Hepatocyte (in vitro differentiated cells): Measurements from ENCODE around the gene ABCC6. TPM values are rescaled to one million over a fixed set of nuclear protein-coding genes. Genes with fewer than 3 reads are reported as not detected.
"Not testable (repeated sequence)": the region's sequence is repeated elsewhere in the genome, so short reads cannot be mapped to it uniquely, and the experiment has no call there.

ENCODE experiments used
- DNase-seq: peaks from one replicate; pipeline ENCODE4 v3.0.0-alpha.2; 2016; ENCODE audit warnings: low spot score
- H2AFZ ChIP-seq: fragments of 200-600 bp; sonication (generic); 2 replicates; pipeline ENCODE4 v1.6.0; 2016; ENCODE audit warnings: antibody characterized with exemption, mild to moderate bottlenecking
- H3K27ac ChIP-seq: fragments of 200-600 bp; sonication (generic); 2 replicates; pipeline ENCODE4 v1.5.1; 2016; ENCODE audit warnings: mild to moderate bottlenecking
- H3K27me3 ChIP-seq: fragments of 200-600 bp; sonication (generic); 2 replicates; pipeline ENCODE4 v1.6.1; 2016
- H3K36me3 ChIP-seq: fragments of 200-600 bp; sonication (generic); replicated peaks from 2 replicates; pipeline ENCODE4 v1.5.1; 2016; ENCODE audit warnings: low read depth; ENCODE audit not compliant: insufficient read depth
- H3K4me1 ChIP-seq: fragments of 200-600 bp; sonication (generic); 2 replicates; pipeline ENCODE4 v1.5.1; 2016; ENCODE audit warnings: mild to moderate bottlenecking, moderate library complexity; ENCODE audit not compliant: insufficient read depth
- H3K4me2 ChIP-seq: fragments of 200-600 bp; sonication (generic); 2 replicates; pipeline ENCODE4 v1.6.0; 2016
- H3K4me3 ChIP-seq: fragments of 200-600 bp; sonication (generic); 2 replicates; pipeline ENCODE4 v1.5.1; 2016; ENCODE audit warnings: mild to moderate bottlenecking
- H3K79me2 ChIP-seq: fragments of 200-600 bp; sonication (generic); 2 replicates; pipeline ENCODE4 v1.6.0; 2017; ENCODE audit warnings: mild to moderate bottlenecking
- H3K9me2 ChIP-seq: fragments of 200-600 bp; sonication (generic); replicated peaks from 2 replicates; pipeline ENCODE4 v1.6.0; 2017; ENCODE audit warnings: mild to moderate bottlenecking; ENCODE audit not compliant: insufficient read depth
- H3K9me3 ChIP-seq: fragments of 200-600 bp; sonication (generic); 2 replicates; pipeline ENCODE4 v1.5.1; 2016; ENCODE audit warnings: low read depth, mild to moderate bottlenecking
- H4K20me1 ChIP-seq: fragments of 200-600 bp; sonication (generic); 2 replicates; pipeline ENCODE4 v1.6.0; 2016; ENCODE audit warnings: mild to moderate bottlenecking; ENCODE audit not compliant: insufficient read depth, poor library complexity, severe bottlenecking
- EZH2 ChIP-seq: fragments of 200-600 bp; sonication (generic); IDR thresholded peaks from 2 replicates; pipeline ENCODE4 v1.6.1; 2016; ENCODE audit warnings: antibody characterized with exemption, mild to moderate bottlenecking, borderline replicate concordance
- EZH2phosphoT487 ChIP-seq: fragments of 200-600 bp; sonication (generic); IDR thresholded peaks from one replicate; pipeline ENCODE4 v1.6.1; 2018; ENCODE audit warnings: antibody characterized with exemption, mild to moderate bottlenecking, low read depth, moderate library complexity; ENCODE audit not compliant: unreplicated experiment, severe bottlenecking
- WGBS: methylation state at CpG from one replicate; pipeline ENCODE4 v1.1.6; 2016; ENCODE audit warnings: low lambda C conversion rate; ENCODE audit errors: missing lambda C conversion rate; 5-methylcytosine and 5-hydroxymethylcytosine counted together
- polyA plus RNA-seq: library from polyadenylated mRNA; unstranded; fragments of >200 nt; fragmentation: Nextera tagmentation; extraction: Ambion mirVana; gene quantifications from 2 replicates; pipeline ENCODE4 v1.2.1, GENCODE V29; 2016
- total RNA-seq: library from RNA; depleted of rRNA; stranded (reverse); fragments of >200 nt; gene quantifications from 2 replicates; pipeline ENCODE4 v1.2.3, GENCODE V29; 2014
- TF ChIP-seq, protein P1 (sequence below): fragments of 200-600 bp; sonication (generic); IDR thresholded peaks from 2 replicates; pipeline ENCODE4 v1.5.1; 2016; ENCODE audit warnings: antibody characterized with exemption, mild to moderate bottlenecking; ENCODE audit not compliant: poor library complexity

Gene ABCC6
- total and polyA plus RNA-seq, 2 experiments from 2014 or later = 41.2 to 46.8 TPM

DNA sequence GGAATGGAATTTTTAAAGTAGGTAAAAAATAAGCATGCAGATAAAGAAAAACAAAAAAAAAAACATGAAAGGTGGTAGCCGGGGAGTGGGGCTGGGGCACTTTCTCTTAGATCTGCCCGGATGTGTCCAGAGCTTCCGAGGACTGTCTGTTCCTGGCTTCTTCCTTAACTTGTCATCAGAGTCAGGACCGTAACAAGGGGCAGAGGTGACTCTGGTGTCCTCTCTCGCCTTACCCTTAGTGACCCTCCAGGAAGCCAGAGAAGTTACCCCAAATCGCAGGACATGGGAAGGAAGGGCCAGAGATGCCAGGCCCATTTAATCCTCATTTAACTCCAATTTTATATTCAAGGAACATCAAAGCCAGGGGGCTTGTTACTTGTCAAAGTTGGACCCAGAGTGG lies 115.5 kb downstream of the ABCC6 start:
- Histone ChIP-seq H3K4me3 (no peak overlapping the region), H4K20me1 (no peaks in the 10 kb centered on the region), H3K79me2 (no peaks in the 10 kb centered on the region), H3K36me3 (no peaks in the 10 kb centered on the region), H2AFZ (no peak overlapping the region), H3K9me2 (no peaks in the 10 kb centered on the region), H3K27me3 (no peaks in the 10 kb centered on the region), H3K4me2 (no peak overlapping the region), H3K4me1 (no peaks in the 10 kb centered on the region), H3K9me3 (no peaks in the 10 kb centered on the region), H3K27ac (no peak overlapping the region)
- no peak for TF ChIP-seq EZH2phosphoT487
- no peak for TF ChIP-seq EZH2
- TF ChIP-seq, protein P1, sequence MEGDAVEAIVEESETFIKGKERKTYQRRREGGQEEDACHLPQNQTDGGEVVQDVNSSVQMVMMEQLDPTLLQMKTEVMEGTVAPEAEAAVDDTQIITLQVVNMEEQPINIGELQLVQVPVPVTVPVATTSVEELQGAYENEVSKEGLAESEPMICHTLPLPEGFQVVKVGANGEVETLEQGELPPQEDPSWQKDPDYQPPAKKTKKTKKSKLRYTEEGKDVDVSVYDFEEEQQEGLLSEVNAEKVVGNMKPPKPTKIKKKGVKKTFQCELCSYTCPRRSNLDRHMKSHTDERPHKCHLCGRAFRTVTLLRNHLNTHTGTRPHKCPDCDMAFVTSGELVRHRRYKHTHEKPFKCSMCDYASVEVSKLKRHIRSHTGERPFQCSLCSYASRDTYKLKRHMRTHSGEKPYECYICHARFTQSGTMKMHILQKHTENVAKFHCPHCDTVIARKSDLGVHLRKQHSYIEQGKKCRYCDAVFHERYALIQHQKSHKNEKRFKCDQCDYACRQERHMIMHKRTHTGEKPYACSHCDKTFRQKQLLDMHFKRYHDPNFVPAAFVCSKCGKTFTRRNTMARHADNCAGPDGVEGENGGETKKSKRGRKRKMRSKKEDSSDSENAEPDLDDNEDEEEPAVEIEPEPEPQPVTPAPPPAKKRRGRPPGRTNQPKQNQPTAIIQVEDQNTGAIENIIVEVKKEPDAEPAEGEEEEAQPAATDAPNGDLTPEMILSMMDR = no peak
- DNase-seq = no peak
- WGBS = 87% methylated on average over 6 of the region's 6 CpGs

- no peak overlapping the region for H3K4me2 ChIP-seq
These were observed 116.8 kb downstream of the ABCC6 start for GRCh38 chr16:16106466-16106865.

DNA sequence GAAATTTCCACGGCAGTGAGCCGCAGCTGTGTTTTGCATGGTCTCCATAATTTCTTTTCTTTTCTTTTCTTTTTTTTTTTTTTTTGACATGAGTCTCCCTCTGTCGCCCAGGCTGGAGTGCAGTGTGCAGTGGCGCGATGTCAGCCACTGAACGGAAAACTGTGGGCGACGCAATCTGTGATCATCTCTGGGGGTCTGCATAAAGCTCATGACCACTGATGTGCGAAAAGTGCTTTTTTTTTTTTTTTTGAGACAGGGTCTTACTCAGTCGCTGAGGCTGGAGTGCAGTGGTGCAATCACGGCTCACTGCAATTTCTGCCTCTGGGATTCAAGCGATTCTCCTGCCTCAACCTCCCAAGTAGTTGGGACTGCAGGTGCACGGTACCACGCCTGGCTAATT lies 117.6 kb downstream of the ABCC6 start:
- Histone ChIP-seq H3K9me3 (no peaks in the 10 kb centered on the region), H3K27ac (no peak overlapping the region), H4K20me1 (no peaks in the 10 kb centered on the region), H2AFZ (no peak overlapping the region), H3K9me2 (no peaks in the 10 kb centered on the region), H3K4me1 (no peaks in the 10 kb centered on the region), H3K4me2 (no peak overlapping the region), H3K4me3 (no peak overlapping the region), H3K36me3 (no peaks in the 10 kb centered on the region), H3K79me2 (no peaks in the 10 kb centered on the region), H3K27me3 (no peaks in the 10 kb centered on the region)
- TF ChIP-seq, protein P1 = no peak
- TF ChIP-seq EZH2 = no peak
- no peak for DNase-seq
- WGBS = 97% methylated on average over 14 of the region's 14 CpGs

More at GRCh38 chr16:16106466-16106865, 116.8 kb downstream of the ABCC6 start:
- WGBS = 93% methylated on average over 6 of the region's 6 CpGs
- Histone ChIP-seq H3K79me2 (no peaks in the 10 kb centered on the region), H4K20me1 (no peaks in the 10 kb centered on the region), H3K4me1 (no peaks in the 10 kb centered on the region), H3K36me3 (no peaks in the 10 kb centered on the region), H3K9me2 (no peaks in the 10 kb centered on the region), H3K9me3 (no peaks in the 10 kb centered on the region), H3K27me3 (no peaks in the 10 kb centered on the region), H3K4me3 (no peak overlapping the region), H2AFZ (no peak overlapping the region), H3K27ac (no peak overlapping the region)
- no peak for DNase-seq
- TF ChIP-seq EZH2 = no peak
- no peak for TF ChIP-seq EZH2phosphoT487
- TF ChIP-seq, protein P1 = no peak

DNA sequence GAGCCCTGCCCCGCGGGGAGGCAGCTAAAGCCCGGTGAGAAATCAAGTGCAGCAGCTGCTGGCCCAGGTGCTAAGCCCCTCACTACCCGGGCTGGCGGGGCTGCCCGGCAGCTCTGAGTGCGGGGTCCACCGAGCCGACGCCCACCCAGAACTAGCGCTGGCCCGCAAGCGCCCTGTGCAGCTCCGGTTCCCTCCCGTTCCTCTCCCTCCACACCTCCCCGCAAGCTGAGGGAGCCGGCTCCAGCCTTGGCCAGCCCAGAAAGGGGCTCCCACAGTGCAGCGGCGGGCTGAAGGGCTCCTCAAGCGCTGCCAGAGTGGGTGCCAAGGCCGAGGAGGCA lies 118.5 kb downstream of the ABCC6 start:
- H3K4me1 ChIP-seq, H3K9me3 ChIP-seq, H4K20me1 ChIP-seq, H3K27me3 ChIP-seq, H3K4me3 ChIP-seq, H3K36me3 ChIP-seq, H3K4me2 ChIP-seq, H3K9me2 ChIP-seq, H2AFZ ChIP-seq, H3K27ac ChIP-seq, H3K79me2 ChIP-seq, DNase-seq: not testable (repeated sequence)
- WGBS = 98% methylated on average over 17 of the region's 21 CpGs

- H3K9me2 ChIP-seq, H3K27me3 ChIP-seq, H3K9me3 ChIP-seq, H3K79me2 ChIP-seq, H3K4me3 ChIP-seq, H3K4me2 ChIP-seq, H3K27ac ChIP-seq, H4K20me1 ChIP-seq, H2AFZ ChIP-seq, H3K4me1 ChIP-seq, H3K36me3 ChIP-seq, DNase-seq: not testable (repeated sequence)
- 96% methylated on average over 11 of the region's 16 CpGs for WGBS
These were observed 119.0 kb downstream of the ABCC6 start for GRCh38 chr16:16104132-16104803.
